ENCODE measurements around the gene ADCY3. TPM values are rescaled to one million over a fixed set of nuclear protein-coding genes. Genes with fewer than 3 reads are reported as not detected.

Gene ADCY3
- polyA plus RNA-seq, 3 donors, result 2.5 to 9.3 (median 3.5) TPM

GRCh38 chr2:24828238-24828996 is 91.6 kb downstream of the ADCY3 start:
- intact Hi-C loops (cut with micrococcal nuclease), result no loop called here
- H2AFZ ChIP-seq (ENCODE audit: insufficient read depth, low read depth, low read length, poor library complexity, severe bottlenecking), result no peak overlapping the region
- H3K27me3 Mint-ChIP-seq (ENCODE audit: low read depth in 3 of 3), result peaks cover 0 to 1% (median 0%) of the 10 kb centered on the region in 3 donors
- TF ChIP-seq CTCF (IDR thresholded peaks at IDR 0.05), result no peak
- H3K27me3 ChIP-seq (ENCODE audit: control insufficient read depth in 2 of 2, insufficient read depth in 2 of 2, low read length in 2 of 2), result no peaks in the 10 kb centered on the region
- H3K4me3 ChIP-seq (replicated peaks in 1 of 3; ENCODE audit: low read depth in 2 of 3, low read length in 3 of 3), result no peak overlapping the region
- no peak for DNase-seq
- 96% methylated on average over 16 of the region's 17 CpGs for WGBS (ENCODE audit: insufficient coverage)
- H3K36me3 Mint-ChIP-seq, result peaks cover 20 to 24% of the 10 kb centered on the region in 2 donors
- H3K4me2 ChIP-seq (replicated peaks; ENCODE audit: extremely low read depth, low read length, poor library complexity, severe bottlenecking), result no peak overlapping the region
- peaks cover 0 to 8% of the 10 kb centered on the region in 2 donors for H3K36me3 ChIP-seq (replicated peaks in 1 of 2; ENCODE audit: control insufficient read depth in 1 of 2, insufficient read depth in 2 of 2, low read length in 2 of 2)
- no peak overlapping the region for H3K4me3 Mint-ChIP-seq
- H3K27ac ChIP-seq (ENCODE audit: low read depth in 1 of 2, low read length in 2 of 2), result no peak overlapping the region
- peaks cover 2% of the 10 kb centered on the region for H3K4me1 Mint-ChIP-seq
- H3K4me1 ChIP-seq (ENCODE audit: control insufficient read depth in 1 of 2, insufficient read depth in 2 of 2, low read length in 2 of 2), result no peaks in the 10 kb centered on the region
- H3K9me3 ChIP-seq (replicated peaks in 1 of 2; ENCODE audit: control insufficient read depth in 1 of 2, insufficient read depth in 1 of 2, low read length in 2 of 2), result no peaks in the 10 kb centered on the region
- no peak overlapping the region for H3K9ac ChIP-seq (ENCODE audit: insufficient read depth, low read length, poor library complexity, severe bottlenecking)
- H3K9me3 Mint-ChIP-seq, result no peaks in the 10 kb centered on the region
- H4K20me1 ChIP-seq (ENCODE audit: insufficient read depth, low read length), result no peaks in the 10 kb centered on the region
- no peak overlapping the region for H3K27ac Mint-ChIP-seq
- H3K79me2 ChIP-seq (ENCODE audit: insufficient read depth, low read length), result no peaks in the 10 kb centered on the region

DNA sequence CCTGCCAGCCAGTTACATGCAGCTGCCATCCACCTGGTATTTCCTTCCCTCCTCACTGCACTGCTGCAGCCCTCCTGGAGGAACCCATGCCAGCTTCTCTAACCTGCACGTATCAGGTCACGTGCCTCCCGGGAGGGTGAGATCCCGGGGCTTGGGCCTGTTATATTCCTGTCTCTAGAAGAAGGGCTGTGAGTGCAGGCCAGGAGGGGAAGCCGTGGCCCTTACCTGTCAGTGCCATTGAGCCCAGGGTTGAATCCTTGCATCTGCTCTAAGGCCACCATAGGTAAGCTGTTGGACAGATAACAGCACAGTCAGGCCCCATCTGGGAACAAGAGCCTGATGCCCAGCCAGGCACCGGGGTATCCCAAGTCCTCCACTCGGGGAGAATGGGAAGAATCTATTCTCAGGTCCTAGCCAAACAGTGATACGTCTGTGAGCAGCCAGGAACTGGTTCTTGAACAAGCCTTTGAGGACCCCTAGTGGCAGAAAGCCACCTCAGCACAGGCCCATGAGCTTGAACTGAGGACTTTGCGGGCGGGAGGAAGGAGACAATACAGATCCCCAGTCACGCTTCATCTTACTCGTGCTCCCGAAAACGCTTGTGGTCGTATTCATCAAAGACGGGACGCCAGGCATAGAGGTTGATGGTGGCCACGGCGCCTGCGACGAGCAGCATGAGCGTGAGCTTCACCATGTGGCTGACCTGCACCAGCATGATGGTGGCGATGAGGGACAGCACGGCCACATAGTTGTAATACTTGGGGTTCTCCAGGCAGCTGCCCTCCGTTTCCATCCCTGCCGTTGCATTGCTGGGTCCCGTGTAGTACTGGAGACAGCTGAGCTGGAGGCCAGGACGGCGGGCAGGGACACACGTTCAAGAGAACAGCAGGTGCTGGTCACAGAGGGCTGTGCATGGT is 92.5 kb downstream of the ADCY3 start:
- H3K9ac ChIP-seq (ENCODE audit: insufficient read depth, low read length, poor library complexity, severe bottlenecking), result no peak overlapping the region
- H3K79me2 ChIP-seq (ENCODE audit: insufficient read depth, low read length), result no peaks in the 10 kb centered on the region
- no peaks in the 10 kb centered on the region for H3K9me3 Mint-ChIP-seq
- peaks cover 2% of the 10 kb centered on the region for H3K4me1 Mint-ChIP-seq
- H3K4me1 ChIP-seq (ENCODE audit: control insufficient read depth in 1 of 2, insufficient read depth in 2 of 2, low read length in 2 of 2), result no peaks in the 10 kb centered on the region
- intact Hi-C loops (cut with micrococcal nuclease), result loop anchor here (2.0 kb wide), 1 partner anchor 417 kb away; no protein-coding TSS in a partner anchor
- H2AFZ ChIP-seq (ENCODE audit: insufficient read depth, low read depth, low read length, poor library complexity, severe bottlenecking), result no peak overlapping the region
- H3K4me3 Mint-ChIP-seq, result no peak overlapping the region
- H3K4me2 ChIP-seq (replicated peaks; ENCODE audit: extremely low read depth, low read length, poor library complexity, severe bottlenecking), result no peak overlapping the region
- no peaks in the 10 kb centered on the region for H4K20me1 ChIP-seq (ENCODE audit: insufficient read depth, low read length)
- TF ChIP-seq CTCF (IDR thresholded peaks at IDR 0.05), result peak; percentile 86
- WGBS (ENCODE audit: insufficient coverage), result 61% methylated on average over 26 of the region's 30 CpGs
- DNase-seq, result peak; percentile 57 to 69 (median 67)
- peaks cover 3 to 17% of the 10 kb centered on the region in 2 donors for H3K36me3 ChIP-seq (replicated peaks in 1 of 2; ENCODE audit: control insufficient read depth in 1 of 2, insufficient read depth in 2 of 2, low read length in 2 of 2)
- peaks cover 21 to 31% of the 10 kb centered on the region in 2 donors for H3K36me3 Mint-ChIP-seq
- no peaks in the 10 kb centered on the region for H3K9me3 ChIP-seq (replicated peaks in 1 of 2; ENCODE audit: control insufficient read depth in 1 of 2, insufficient read depth in 1 of 2, low read length in 2 of 2)
- H3K4me3 ChIP-seq (replicated peaks in 1 of 3; ENCODE audit: low read depth in 2 of 3, low read length in 3 of 3), result no peak overlapping the region
- H3K27ac ChIP-seq (ENCODE audit: low read depth in 1 of 2, low read length in 2 of 2), result no peak overlapping the region
- no peak overlapping the region for H3K27ac Mint-ChIP-seq
- H3K27me3 ChIP-seq (ENCODE audit: control insufficient read depth in 2 of 2, insufficient read depth in 2 of 2, low read length in 2 of 2), result no peaks in the 10 kb centered on the region
- H3K27me3 Mint-ChIP-seq (ENCODE audit: low read depth in 3 of 3), result no peaks in the 10 kb centered on the region
